AG04450 (cell line): ENCODE results near the gene CREB5. TPM values are rescaled to one million over a fixed set of nuclear protein-coding genes. Genes with fewer than 3 reads are reported as not detected.

ENCODE experiments used
- CTCF ChIA-PET: fragments of 300-600, 350-600 bp; formaldehyde crosslinking; extraction: SDS; loops from one replicate; lab custom pipeline; 2022; ENCODE audit warnings: antibody characterized with exemption, inconsistent platforms; lab: Charles Lee
- POLR2A ChIA-PET: fragments of 350-600 bp; formaldehyde crosslinking; extraction: SDS; loops from one replicate; lab custom pipeline; 2021; ENCODE audit warnings: antibody characterized with exemption, inconsistent platforms; lab: Yijun Ruan, JAX
- DNase-seq: peaks from one replicate; pipeline ENCODE4 v3.0.0-alpha.2; 2011; ENCODE audit warnings: low read depth, low spot score
- H3K27ac ChIP-seq: one replicate; pipeline ENCODE4 v1.5.1; 2012; ENCODE audit warnings: low read depth, low read length, control low read depth
- H3K27me3 ChIP-seq: one replicate; pipeline ENCODE4 v1.6.0; 2012; ENCODE audit warnings: low read length; ENCODE audit not compliant: control insufficient read depth, insufficient read depth
- H3K4me3 ChIP-seq: 2 replicates; pipeline ENCODE4 v1.5.1; 2011; ENCODE audit warnings: mild to moderate bottlenecking, low read depth, low read length, control low read depth
- H3K9me3 ChIP-seq: 2 replicates; pipeline ENCODE4 v1.5.1; 2012; ENCODE audit warnings: low read length; ENCODE audit not compliant: control insufficient read depth, insufficient read depth
- CTCF ChIP-seq: IDR thresholded peaks from 2 replicates; pipeline ENCODE4 v1.5.1; 2011; ENCODE audit warnings: low read depth, low read length, control low read depth, inconsistent platforms
- polyA plus RNA-seq: library from polyadenylated mRNA; depleted of rRNA; stranded (reverse); fragments of >200 nt; gene quantifications from 2 replicates; pipeline ENCODE4 v1.2.3, GENCODE V29; 2011

CREB5 gene
- polyA plus RNA-seq, 1 experiment, result 22.1 TPM

- no peak overlapping the region for H3K4me3 ChIP-seq
- no peak for DNase-seq
- H3K27ac ChIP-seq, result no peak overlapping the region
- CTCF ChIA-PET, result interaction anchor here (0.6 to 3.5 kb wide), 24 partner anchors 10 to 531 kb away, joined by 3 to 45 read pairs (median 5); no protein-coding TSS in a partner anchor
- H3K9me3 ChIP-seq, result no peaks in the 10 kb centered on the region
- POLR2A ChIA-PET, result interaction anchor here (1.0 to 1.3 kb wide), 2 partner anchors 18 to 295 kb away, joined by 3 read pairs; no protein-coding TSS in a partner anchor
- H3K27me3 ChIP-seq, result no peaks in the 10 kb centered on the region
- TF ChIP-seq CTCF, result no peak
Measured at GRCh38 chr7:28390426-28390825, 21.9 kb upstream of the CREB5 start.

- H3K4me3 ChIP-seq, result no peak overlapping the region
- DNase-seq, result no peak
- no peak for TF ChIP-seq CTCF
- H3K27me3 ChIP-seq, result no peaks in the 10 kb centered on the region
- CTCF ChIA-PET, result interaction anchor here (0.6 to 1.6 kb wide), 2 partner anchors 8 to 290 kb away, joined by 3 to 5 read pairs; no protein-coding TSS in a partner anchor
- H3K27ac ChIP-seq, result no peak overlapping the region
- POLR2A ChIA-PET, result no interaction called here
- no peaks in the 10 kb centered on the region for H3K9me3 ChIP-seq
Measured at GRCh38 chr7:28392289-28392688, 20.0 kb upstream of the CREB5 start.

GRCh38 chr7:28395404-28395803 is 16.9 kb upstream of the CREB5 start:
- DNase-seq, result no peak
- POLR2A ChIA-PET, result no interaction called here
- Histone ChIP-seq H3K27me3 (no peaks in the 10 kb centered on the region), H3K27ac (no peak overlapping the region), H3K4me3 (no peak overlapping the region), H3K9me3 (no peaks in the 10 kb centered on the region)
- no peak for TF ChIP-seq CTCF
- CTCF ChIA-PET, result no interaction called here

GRCh38 chr7:28395831-28396230 is 16.5 kb upstream of the CREB5 start:
- no peak overlapping the region for H3K27ac ChIP-seq
- DNase-seq, result no peak
- H3K27me3 ChIP-seq, result no peaks in the 10 kb centered on the region
- no peaks in the 10 kb centered on the region for H3K9me3 ChIP-seq
- no peak for TF ChIP-seq CTCF
- ChIA-PET POLR2A (no interaction called here), CTCF (no interaction called here)
- H3K4me3 ChIP-seq, result no peak overlapping the region

GRCh38 chr7:28397141-28397540 is 15.2 kb upstream of the CREB5 start:
- POLR2A ChIA-PET, result no interaction called here
- no peaks in the 10 kb centered on the region for H3K27me3 ChIP-seq
- no peak overlapping the region for H3K4me3 ChIP-seq
- CTCF ChIA-PET, result interaction anchor here (1.0 kb wide), 1 partner anchor 1201 kb away, joined by 3 read pairs; no protein-coding TSS in a partner anchor
- H3K27ac ChIP-seq, result no peak overlapping the region
- no peak for TF ChIP-seq CTCF
- no peaks in the 10 kb centered on the region for H3K9me3 ChIP-seq
- DNase-seq, result no peak
